SW480 (cell line): ENCODE results near the gene ZFP90.
"Not testable (repeated sequence)": the region's sequence is repeated elsewhere in the genome, so short reads cannot be mapped to it uniquely, and the experiment has no call there.

Experiments used
- DNase-seq: peaks from one replicate; pipeline ENCODE4 v3.0.0-alpha.2; 2016; ENCODE audit warnings: low spot score

The ZFP90 gene

GRCh38 chr16:68538880-68539701 lies at the start of gene ZFP90:
TSS of gene ZFP90 (plus strand) at chr16:68539291. CDS start at chr16:68539793, 502 bp downstream.
- peak; percentile 81 for DNase-seq

GRCh38 chr16:68490358-68490757 lies 48.7 kb upstream of the ZFP90 start:
- no peak for DNase-seq

- peak; percentile 59 for DNase-seq
Observed at GRCh38 chr16:68490829-68491575, 48.1 kb upstream of the ZFP90 start.

- DNase-seq: no peak
Observed at GRCh38 chr16:68491576-68491950, 47.5 kb upstream of the ZFP90 start.

- no peak for DNase-seq
Observed at GRCh38 chr16:68492151-68492542, 46.9 kb upstream of the ZFP90 start.

GRCh38 chr16:68492543-68493411 lies 46.3 kb upstream of the ZFP90 start:
- no peak for DNase-seq

GRCh38 chr16:68493412-68494070 lies 45.5 kb upstream of the ZFP90 start:
- no peak for DNase-seq

- DNase-seq: not testable (repeated sequence)
Observed at GRCh38 chr16:68494261-68494660, 44.8 kb upstream of the ZFP90 start.

GRCh38 chr16:68496689-68497088 lies 42.4 kb upstream of the ZFP90 start:
- no peak for DNase-seq

GRCh38 chr16:68499006-68499405 lies 40.1 kb upstream of the ZFP90 start:
- no peak for DNase-seq

GRCh38 chr16:68503334-68503733 lies 35.8 kb upstream of the ZFP90 start:
- DNase-seq: no peak

GRCh38 chr16:68504066-68504465 lies 35.0 kb upstream of the ZFP90 start:
- DNase-seq: no peak

- DNase-seq: no peak
Observed at GRCh38 chr16:68506331-68507053, 32.6 kb upstream of the ZFP90 start.

- DNase-seq: no peak
Observed at GRCh38 chr16:68508013-68508412, 31.1 kb upstream of the ZFP90 start.

GRCh38 chr16:68508641-68509240 lies 30.4 kb upstream of the ZFP90 start:
- no peak for DNase-seq

- no peak for DNase-seq
Observed at GRCh38 chr16:68509381-68509780, 29.7 kb upstream of the ZFP90 start.

- DNase-seq: no peak
Observed at GRCh38 chr16:68510775-68511174, 28.3 kb upstream of the ZFP90 start.

- DNase-seq: no peak
Observed at GRCh38 chr16:68512183-68512582, 26.9 kb upstream of the ZFP90 start.

- DNase-seq: no peak
Observed at GRCh38 chr16:68512742-68513141, 26.3 kb upstream of the ZFP90 start.

- no peak for DNase-seq
Observed at GRCh38 chr16:68514511-68514910, 24.6 kb upstream of the ZFP90 start.
